OCI-M2 (cell line): ENCODE results near the gene MYO1D.

Source experiments
- DNase-seq: peaks from one replicate; lab custom pipeline; 2025; ENCODE audit not compliant: unreplicated experiment; lab: John Stamatoyannopoulos, UW

The MYO1D gene

DNA sequence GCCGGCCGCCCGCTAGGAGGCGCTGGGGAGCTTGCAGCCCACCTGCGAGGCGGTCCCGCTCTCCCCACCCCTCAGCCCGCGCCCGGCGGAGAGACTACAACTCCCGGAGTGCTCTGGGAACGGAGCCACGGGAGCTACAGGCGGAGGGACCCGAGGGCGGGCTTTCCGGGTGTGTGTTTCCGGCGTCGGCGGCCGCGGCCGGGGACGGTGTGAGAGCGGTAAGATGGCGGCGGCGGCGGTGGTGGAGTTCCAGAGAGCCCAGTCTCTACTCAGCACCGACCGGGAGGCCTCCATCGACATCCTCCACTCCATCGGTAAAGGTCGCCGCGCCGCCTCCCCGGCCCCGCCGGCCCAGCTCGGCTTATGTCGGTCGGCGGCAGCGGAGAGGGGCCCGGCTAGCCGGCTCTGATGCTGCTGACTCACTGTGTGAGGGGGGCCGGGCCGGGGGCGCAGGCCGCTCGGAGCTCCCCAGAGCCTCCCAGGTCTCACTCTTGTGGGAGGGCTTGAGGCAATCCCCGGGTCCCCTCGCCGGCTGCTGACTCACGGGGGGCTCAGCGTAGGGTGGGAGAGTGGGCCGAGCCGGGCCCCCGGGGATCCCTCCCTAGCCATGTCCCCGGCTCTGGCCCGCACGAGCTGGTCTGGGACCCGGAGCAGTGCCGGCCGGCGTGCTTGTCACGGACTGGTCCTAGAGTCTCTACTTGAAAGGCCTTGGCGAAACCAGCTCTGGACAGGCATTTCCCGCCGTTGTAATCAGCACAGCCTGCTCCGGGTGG is 432.4 kb downstream of the MYO1D start, which contains the start of gene PSMD11:
Gene PSMD11 (plus strand): TSS at position 210 of the 773 bp plus-strand sequence. CDS start 14 bp downstream, at position 224.
- DNase-seq, result no peak

DNA sequence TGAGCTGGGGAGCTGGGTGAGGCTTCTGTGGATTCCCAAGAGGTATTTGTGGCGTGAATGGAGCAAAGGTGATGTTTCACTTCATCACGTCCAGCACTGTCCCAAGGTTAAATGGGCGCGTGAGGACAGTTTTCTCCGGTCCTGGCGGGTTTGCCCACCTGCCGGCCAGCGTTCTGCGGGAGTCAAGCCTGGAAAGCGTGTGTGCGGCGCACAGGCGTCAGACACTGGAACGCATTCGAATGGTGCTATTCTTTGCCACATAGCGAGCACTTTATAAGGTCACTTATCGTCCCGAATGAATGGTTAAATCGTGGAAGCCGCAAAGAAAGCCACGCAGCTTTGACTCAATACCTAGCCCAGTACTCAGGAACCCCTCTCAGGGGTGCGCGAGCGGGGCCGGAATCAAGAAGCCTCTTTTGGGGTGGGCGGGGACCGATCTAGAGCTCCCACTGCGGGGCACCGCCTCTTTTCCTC is 433.1 kb downstream of the MYO1D start:
- peak; percentile 77 for DNase-seq
